GM12892 (cell line): ENCODE data around the gene ZNF581.

Experiments used
- POLR2A ChIP-seq: IDR thresholded peaks from 2 replicates; pipeline ENCODE4 v1.6.1; 2011; ENCODE audit warnings: low read depth, low read length, control low read depth
- TAF1 ChIP-seq: IDR thresholded peaks from 2 replicates; pipeline ENCODE4 v1.6.1; 2011; ENCODE audit warnings: low read depth, mild to moderate bottlenecking, control low read depth, low read length, borderline replicate concordance

GRCh38 chr19:55656988-55657747 is 13.7 kb downstream of the ZNF581 start:
- TF ChIP-seq TAF1 (no peak), POLR2A (no peak; the same call in 1 of the 2 replicates)
